Stimulated activated CD8-positive, alpha-beta memory T cell treated with anti-CD3 and anti-CD28 coated beads, Interleukin-7, amount 100 ng/mL, for 4 hours (primary cell): ENCODE measurements around the gene GRIK2.

Experiments
- DNase-seq, 2 donors: peaks; one replicate each; pipeline ENCODE4 v3.0.0-alpha.2; 2020; ENCODE audit warnings: low read depth in 2 of 2

The GRIK2 gene

DNA sequence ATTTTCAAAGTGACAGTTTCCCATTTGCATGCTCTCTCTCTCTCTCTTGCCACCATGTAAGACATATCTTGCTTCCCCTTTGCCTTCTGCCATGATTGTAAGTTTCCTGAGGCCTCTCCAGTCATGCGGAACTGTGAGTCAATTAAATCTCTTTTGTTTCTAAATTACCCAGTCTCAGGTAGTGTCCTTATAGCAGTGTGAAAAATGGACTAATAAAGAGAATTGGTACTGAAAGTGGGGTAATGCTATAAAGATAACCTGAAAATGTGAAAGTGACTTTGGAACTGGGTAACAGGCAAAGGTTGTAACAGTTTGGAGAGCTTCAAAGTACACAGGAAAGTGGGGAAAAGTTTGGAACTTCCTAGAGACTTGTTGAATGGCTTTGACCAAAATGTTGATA, 389.8 kb downstream of the GRIK2 start:
- DNase-seq, result no peak

DNA sequence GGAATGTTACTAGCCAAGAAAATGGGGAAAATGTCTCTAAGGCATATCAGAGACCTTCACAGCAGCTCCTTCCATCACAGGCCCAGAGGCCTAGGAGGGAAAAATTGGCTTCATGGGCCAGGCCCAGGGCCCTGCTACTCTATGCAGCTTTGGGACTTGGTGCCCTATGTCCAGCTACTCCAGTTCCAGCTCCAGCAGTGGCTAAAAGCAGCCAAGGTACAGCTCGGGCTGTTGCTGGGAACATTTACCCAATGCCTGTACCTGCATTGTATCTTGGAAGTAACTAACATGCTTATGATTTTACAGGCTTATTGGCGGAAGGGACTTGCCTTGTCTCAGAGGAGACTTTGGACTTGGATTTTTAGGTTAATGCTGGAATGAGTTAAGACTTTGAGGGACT, 390.6 kb downstream of the GRIK2 start:
- DNase-seq, result no peak

DNA sequence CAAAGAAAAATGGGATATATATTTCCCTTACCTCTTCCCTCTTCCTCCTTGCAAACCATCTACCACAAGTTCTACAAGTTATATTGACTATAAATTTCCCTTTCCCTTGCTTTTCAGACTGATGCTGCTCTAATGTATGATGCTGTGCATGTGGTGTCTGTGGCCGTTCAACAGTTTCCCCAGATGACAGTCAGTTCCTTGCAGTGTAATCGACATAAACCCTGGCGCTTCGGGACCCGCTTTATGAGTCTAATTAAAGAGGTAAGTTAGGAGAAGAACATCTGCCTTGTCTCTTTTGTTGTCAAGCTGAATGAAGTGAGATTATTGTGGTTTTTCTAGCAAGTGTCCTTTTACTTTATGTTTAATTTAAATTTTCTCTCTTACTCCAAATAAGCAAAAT, 406.0 kb downstream of the GRIK2 start:
- DNase-seq, result no peak

DNA sequence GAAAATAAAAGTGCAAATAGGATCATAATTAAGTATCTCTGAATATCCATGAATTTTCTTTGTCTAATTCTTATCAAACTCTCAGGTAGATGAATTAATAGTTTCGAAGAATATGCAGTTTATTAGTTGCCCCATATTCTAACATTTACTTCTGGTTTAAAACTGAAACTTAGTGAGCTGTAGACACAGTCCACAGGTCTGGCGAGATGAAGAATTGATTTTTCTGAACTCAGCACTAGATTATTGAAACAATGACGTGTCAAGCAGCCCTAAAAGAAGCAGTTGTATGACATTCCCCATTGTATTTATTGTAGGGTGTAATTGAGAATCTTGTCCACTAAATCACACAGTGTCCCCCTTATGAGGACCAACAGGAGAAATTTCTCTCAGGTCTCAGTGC, 407.1 kb downstream of the GRIK2 start:
- DNase-seq, result no peak

DNA sequence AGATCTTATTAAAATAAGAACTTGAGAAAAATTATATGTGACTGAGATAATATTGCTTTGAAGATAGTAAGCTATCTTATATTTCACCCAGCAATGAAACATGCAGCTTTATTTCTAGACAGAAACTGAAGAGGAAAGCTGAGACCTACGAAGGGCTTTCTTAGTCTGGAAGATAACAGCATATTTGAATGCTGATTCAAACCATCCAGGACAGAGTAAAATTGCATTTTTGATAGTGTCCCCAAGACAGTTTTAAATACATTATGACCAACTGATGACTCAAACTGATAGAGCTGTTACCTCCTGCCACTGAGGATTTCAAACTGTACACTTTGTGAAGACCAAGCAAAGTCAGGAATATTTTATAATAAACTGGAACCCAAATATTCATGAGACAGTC, 409.6 kb downstream of the GRIK2 start:
- DNase-seq, result no peak

DNA sequence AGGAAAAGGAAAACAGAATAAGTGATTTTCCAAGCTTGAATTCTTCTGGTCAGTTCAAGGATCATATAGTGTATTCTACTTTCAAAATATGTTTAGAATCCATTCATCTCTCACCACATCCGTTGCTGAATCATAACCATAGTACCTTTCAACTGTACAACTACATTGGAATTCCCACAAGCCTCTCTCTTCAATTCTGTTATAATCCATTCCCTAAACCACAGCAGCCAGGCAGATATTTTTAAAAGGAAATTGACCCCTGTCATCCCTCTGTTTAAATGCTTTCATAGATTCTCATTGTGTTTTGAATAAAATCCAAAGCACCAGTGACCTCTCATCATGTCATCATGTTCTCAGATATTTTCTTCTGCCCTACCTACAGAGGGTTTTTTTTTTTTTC, 412.7 kb downstream of the GRIK2 start:
- DNase-seq, result no peak

DNA sequence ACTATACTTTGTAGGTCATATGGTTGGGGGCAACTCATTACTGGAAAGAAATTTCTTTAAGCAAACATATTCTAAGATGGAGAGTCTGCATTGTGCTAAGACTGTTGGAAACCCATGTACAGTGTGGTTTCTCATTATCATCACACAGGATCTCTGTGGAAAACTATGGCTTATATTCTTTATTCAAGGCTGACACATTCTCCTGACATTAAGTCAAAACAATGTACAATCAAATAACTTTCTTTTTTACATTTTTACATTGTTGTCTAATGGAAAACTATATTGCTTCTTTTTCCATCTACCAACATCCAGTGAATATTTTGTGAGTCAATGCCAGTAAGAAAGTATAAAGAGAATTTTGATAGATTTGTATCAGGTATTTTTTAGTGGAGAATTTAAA, 417.6 kb downstream of the GRIK2 start:
- no peak for DNase-seq

DNA sequence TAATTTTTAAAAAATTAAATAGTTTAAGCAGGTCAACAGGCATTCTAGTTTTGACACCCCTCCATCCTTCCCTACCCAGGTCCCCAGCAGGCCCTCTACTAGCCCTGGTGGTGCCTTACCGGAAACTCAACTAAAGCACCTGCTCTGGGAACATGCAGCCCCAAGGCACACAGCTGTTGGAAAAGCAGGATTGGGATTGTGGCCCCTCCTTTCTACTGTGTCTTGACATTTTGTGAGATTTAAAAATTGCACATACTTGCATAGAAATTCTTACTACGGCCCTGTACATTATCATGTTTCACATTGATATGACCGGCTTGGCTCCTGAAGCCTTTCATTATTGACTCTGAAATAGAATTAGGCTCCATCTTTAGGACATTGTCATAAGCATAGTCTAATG, 423.2 kb downstream of the GRIK2 start:
- no peak for DNase-seq

DNA sequence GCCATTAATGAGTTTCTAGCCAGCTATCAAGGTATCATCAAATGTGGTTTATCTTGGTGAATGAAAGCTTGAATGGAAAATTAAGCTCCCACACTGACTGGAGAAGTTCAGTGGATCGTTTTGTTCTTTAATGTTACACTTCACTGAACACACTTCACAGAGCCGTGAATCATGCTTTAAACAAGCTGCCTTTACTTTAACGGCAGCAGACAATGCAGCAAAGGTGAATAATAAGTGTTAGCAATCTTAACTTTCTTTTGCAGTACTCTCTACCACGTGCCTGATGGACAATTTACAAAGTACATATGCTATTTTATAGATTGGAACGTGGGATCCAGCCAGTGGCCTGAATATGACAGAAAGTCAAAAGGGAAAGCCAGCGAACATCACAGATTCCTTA, 424.5 kb downstream of the GRIK2 start:
- DNase-seq, result no peak

DNA sequence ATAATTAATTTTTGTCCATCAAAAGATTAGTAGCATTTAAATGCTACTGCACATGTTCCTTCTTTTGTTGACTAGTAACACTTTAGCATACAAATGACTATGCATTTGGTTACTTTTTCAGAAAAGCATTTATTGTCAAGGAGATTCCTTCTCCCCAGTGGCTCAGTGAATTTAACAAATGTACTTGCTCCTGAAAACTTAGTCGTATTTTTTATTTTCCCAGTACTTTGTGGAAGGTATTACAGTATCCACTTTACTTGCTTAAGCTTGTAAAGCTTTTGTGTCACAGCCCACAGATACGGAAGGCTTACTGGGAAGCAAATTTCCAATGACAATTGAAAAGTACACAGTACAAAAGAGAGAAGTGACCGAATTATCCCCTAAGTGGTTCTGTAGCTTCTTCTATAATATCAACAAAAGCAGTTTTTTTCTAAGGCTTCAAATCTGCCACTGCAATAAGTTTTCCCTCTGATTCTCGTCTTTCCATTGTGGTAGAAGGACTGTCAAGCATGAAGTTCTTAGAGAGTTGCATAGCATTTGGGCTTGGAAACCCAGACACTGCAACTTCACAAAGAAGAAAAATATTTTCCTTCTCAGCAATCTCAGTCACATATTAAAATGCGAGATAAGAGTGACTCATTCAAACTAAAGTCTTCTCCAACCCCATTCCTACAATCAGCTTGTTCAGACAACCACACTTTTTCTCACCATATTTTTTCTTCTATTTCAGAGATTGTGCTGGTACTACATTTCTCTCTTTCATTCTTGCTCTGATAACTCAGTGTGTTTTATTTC, 431.2 kb downstream of the GRIK2 start:
- no peak for DNase-seq

DNA sequence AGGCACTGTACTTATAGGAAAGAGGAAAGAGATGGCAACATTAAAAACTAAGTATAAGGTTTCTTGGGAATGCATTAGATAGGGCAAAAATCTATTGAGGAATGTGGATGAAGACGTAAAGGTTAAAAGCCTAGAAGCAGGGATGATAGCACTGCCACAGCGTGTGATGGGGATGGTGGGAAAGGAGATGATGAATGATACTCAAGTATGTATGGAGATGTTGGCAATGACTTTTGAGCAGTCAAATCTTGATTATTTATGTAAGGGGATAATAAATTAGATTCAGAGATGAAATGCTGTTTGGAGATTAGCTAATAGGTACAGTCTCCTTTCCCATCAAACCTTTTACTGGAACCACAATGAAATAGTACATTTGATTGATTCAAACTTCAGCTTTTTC, 432.8 kb downstream of the GRIK2 start:
- DNase-seq, result no peak

DNA sequence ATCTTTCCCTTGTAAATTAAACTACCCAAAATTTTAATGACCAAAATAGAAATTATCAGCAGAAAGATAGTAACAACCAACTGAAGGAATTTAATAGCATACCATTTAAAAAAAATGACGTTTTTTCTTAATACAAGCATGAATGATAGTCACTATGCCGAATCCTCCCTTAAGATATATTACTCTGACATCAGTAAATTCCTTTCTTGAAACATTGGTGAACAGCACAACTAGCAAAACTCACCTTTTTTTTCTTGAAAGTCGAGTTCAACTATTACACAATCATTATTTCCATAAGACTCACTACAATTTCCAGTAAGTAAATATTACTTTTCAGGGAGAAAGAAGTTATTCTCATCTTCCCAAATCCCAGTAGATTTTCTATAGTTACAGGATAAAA, 433.2 kb downstream of the GRIK2 start:
- DNase-seq, result no peak

DNA sequence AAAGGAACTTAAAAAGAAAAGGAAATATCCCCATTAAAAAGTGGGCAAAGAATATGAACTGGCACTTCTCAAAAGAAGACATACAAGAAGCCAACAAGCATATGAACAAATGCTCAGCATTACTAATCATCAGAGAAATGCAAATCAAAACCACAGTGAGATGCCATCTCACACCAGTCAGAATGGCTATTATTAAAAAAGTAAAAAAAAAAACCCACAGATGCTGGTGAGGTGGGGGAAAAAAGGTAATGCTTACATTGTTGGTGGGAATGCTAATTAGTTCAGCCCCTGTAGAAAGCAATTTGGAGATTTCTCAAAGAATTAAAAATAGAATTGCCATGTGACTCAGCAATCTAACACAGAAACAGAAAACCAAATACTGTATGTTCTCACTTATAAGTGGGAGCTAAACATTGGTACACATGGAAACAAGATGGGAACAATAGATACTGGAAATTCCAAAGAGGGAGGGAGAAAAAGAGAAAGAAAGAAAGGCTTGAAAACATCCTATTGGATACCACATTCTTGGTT, 437.1 kb downstream of the GRIK2 start:
- DNase-seq, result no peak

DNA sequence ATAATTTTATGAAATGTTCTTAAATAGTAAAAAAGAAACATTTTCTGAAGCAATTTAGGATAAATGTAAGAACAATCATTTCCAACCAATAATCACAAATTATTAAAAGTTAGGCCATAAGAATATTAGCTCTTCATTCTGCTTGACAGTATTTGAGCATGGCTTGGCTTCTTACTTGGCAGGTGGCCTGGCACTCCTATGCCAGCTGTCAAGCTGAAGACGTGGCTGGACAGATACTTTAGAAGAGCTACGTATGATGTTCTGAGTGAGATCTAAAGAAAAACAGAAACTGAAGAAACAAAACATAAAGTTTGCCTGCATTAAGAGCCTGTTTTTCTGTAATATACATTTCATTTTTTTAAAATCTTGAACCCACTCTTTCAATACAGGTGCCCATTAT, 438.9 kb downstream of the GRIK2 start:
- no peak for DNase-seq

DNA sequence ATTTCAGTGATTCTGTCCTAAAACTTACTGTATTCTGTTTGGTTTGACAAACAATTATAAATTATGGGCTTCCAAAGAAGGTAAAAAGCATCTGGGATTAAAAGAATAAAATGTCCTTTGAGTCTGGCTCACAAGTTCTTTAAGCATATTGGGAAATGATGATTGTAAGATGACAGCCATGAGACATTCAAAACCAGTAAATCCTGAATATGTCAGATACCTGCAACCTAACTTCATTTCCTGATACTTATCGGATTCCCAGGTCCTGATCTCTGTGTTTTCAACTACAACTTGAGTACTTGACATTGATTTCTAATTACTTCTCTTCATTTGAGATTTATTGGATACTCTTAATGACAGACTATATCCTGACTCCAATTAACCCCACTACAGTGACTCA, 446.6 kb downstream of the GRIK2 start:
- DNase-seq, result no peak

DNA sequence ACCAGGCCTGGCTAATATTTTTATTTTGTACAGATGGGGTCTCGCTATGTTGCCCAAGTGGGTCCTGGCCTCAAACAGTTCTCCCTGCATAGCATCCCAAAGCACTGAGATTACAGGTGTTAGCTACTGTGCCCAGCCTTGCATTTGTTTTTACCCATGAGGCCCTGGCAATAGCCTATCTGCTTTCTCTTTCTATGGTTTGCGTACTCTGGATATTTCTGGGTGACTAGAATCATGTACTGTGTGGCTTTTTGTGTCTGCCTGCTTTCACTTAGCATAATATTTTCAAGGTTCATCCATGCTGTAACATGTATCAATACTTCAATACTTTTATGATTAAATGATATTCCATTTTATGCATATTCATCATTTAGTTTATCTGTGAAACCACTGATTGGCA, 451.7 kb downstream of the GRIK2 start:
- DNase-seq, result no peak

DNA sequence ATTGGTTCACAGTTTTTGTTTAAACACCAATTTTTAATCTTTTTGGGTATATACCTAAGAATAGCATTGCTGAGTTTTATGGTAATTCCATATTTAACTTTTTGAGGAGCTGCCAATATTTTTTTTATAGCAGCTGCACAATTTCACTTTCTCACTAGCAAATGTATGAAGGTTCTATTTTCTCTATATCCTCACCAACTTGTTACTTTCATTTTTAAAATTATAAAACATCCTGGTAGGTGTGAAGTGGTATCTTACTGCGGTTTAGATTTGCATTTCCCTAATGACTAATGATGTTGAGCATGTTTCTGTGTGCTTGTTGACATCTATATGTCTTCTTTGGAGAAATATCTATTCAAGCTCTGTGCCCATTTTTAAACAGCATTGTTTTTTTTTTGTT, 452.1 kb downstream of the GRIK2 start:
- no peak for DNase-seq

DNA sequence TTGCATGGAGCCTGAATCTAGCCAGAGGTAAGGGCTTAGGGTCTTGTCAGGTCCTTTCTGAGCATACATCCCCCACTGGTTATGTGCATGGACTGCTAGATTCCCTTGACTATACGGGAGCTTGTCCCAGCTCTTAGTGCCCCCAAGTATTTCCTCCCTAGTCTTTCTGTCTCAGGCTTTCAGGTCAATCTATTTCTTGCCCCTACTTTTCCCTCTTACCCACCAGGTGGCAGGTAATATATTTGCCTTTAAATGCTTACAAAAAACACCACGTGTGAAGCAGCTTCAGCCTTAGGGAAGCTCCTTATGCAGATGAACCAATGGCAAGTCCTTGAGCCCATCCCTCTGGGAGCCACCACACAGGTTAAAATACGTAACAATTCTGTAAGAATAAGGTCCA, 454.2 kb downstream of the GRIK2 start:
- no peak for DNase-seq

DNA sequence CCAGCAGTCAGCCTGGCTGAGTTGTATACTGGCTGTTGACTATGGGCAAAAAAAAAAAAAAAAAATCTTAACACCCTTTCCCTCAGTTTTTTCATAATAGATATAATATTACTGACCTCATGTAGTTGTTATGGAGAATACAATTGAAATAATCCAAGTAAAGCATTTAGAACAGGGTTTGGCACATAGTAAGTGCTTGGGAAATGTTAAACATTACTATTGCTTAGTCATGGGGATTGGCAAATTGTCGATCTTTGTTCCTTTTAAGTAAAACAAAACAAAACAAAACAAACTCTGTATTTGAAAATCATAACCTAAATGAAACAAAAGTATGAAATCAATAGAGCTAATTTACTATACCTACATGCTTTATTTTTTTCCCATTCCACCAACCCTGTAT, 458.4 kb downstream of the GRIK2 start:
- DNase-seq, result no peak

DNA sequence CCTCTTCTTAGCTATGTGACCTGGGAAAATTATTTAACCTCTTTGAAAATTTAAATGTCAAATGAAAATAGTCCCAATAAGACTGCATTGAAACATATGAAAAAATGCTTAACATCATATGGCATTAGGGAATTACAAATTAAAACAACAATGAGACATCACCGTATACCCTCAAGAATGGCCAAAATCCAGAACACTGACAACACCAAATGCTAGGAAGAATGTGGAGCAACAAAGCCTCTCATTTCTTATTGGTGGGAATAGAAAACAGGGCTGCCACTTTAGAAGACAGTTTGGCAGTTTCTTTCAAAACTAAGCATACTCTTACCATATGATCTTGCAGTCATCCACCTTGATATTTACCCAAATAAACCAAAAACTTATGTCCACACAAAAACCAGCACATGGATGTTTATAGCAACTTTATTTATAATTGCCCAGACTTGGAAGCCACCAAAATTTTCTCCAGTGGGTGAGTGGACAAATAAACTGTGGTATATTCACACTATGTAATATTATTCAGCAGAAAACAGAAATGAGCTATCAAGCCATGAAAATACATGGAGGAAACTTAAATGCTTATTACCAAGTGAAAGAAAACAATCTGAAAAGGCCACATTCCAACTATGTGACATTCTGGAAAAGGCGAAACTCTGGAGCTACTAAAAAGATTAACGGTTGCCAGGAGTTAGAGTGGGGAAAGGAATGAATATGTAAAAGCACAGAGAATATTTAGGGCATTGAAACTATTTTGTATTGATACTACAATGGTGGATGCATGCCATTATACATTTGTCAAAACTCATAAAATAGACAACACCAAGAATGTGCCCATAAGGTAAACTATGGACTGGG, 459.9 kb downstream of the GRIK2 start:
- DNase-seq, result no peak

DNA sequence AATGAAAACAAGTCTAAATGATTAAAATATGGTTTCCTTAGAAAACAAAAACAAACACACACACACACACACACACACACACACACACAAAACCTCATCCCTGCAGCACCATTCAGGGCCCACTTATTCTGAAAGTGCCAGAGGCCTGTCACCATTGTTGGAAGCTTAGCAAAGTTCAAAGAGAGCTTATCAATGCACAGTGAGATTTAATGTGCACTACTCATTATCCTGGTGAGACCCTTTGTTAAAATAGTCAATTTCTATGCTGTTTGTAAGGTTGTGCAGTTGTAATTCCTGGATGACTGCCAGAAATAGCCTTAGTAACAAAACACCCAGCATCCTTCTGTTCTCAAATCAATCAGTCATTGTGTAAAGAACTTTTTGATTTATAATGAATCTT, 482.9 kb downstream of the GRIK2 start:
- no peak for DNase-seq

DNA sequence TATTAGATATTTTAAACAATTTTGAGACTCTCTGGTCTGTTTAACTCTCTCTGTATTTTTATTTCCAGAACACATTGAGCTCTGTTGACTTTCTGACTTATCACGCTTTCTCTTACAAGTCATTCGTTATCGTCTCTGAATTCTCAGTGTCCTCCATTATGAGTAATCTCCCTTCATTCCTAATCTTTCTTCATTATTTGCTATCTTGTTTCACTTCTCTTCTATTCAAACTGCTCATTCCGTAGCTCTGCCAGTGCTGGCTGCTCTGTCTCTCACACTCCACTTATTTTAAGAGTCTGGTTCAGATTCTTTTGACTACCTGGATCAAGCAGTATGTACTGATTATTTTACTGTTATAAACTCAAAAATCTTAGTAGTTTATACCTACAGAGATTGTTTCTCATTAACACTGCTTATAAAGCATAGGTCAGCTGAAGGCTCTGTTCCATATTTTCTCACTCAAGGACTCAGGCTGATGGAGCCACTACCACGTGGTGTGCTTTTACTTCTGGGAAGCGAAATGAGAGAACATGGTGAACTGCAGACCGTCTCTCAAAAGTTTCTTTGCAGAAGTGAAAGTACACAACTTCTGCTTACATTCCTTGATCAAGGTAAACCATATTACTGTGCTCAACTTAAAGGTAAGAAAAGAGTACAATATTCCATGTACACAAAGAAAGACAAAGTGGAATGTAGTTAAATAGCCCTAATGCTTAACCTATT, 485.2 kb downstream of the GRIK2 start:
- no peak for DNase-seq
